ENCODE measurements around the gene LGR5. TPM values are rescaled to one million over a fixed set of nuclear protein-coding genes. Genes with fewer than 3 reads are reported as not detected.

The LGR5 gene
- total RNA-seq, 2 experiments from 2014 or later, result not detected

DNA sequence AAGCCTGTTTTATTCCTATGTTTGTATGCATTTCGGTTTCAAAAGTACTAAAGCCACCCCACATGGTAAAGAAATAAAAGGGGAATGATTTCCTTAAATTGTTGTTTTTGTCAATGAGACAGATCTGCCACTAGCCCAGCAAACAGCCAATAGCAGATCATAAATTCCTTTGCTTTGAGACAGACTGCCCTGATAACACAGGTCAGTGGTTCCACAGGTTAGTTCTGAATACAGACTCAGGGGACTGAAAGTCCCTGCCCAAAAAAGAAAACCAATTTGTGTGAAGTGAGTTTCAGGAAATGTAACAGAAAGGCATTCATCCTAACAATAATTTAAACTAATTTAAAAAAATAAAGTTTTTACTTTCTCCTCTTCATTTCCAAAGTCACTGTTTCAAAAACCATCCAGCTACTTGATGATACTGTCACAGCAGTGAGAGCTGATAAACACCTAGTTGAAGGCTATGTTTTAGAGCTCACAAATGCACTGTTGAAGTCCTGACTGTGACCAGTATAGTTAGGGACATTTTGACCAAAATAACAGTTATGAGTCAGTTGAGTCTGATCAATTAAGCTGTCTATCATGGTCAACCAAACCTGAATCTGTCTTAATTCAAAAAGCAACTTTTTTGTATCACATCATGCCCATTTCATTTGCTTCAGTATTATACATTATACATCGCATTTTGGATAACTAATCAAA lies 77.7 kb downstream of the LGR5 start:
- no peak for DNase-seq
- Mint-ChIP-seq H3K36me3 (no peaks in the 10 kb centered on the region), H3K9me3 (peaks cover 2% of the 10 kb centered on the region), H3K27ac (no peak overlapping the region), H3K27me3 (peaks cover 10% of the 10 kb centered on the region), H3K4me1 (no peaks in the 10 kb centered on the region), H3K4me3 (no peak overlapping the region)
- POLR2A ChIA-PET, result no interaction called here
- no peak for ATAC-seq (ENCODE audit: low read depth)

DNA sequence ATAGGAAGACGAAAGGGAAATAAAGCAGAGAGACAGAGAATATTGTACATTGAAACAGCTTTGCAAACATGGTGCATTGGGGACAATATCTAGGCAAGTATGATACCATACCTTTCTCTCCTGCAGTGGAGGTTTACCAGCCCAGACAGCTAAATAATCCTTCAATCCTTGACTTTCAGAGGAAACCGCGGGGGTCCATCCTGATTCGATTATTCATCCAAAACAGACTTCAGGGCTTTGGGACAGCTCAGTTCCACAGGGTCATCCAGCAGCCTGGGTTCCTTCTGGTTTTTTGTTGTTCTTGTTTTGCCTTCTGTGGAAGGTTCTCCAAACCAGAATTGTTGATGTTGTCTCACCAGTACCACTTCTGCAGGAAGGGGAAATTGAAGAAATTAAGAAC lies 81.5 kb downstream of the LGR5 start:
- no peak overlapping the region for H3K4me3 Mint-ChIP-seq
- peaks cover 11% of the 10 kb centered on the region for H3K27me3 Mint-ChIP-seq
- H3K4me1 Mint-ChIP-seq, result no peaks in the 10 kb centered on the region
- no peak overlapping the region for H3K27ac Mint-ChIP-seq
- DNase-seq (no peak), ATAC-seq (ENCODE audit: low read depth) (no peak)
- no peaks in the 10 kb centered on the region for H3K36me3 Mint-ChIP-seq
- POLR2A ChIA-PET, result no interaction called here
- H3K9me3 Mint-ChIP-seq, result no peaks in the 10 kb centered on the region

DNA sequence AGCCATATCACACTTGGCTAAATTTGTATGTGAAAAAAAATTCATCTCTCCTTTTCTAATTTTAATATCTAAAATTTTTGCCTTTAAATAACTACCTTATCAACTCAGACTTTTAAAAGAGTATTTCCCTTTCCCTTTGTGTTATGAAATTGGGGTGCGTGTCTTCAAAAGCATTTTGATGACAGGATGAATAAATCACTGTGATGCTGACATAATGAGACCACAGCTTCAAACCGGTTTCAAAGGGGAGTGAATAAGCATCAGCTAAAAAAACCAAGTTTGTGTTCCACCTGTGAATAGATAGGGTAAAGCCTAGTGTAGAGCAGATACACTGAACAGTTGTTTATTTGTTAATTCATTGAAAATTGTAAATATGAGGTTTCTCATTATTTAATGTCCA lies 85.0 kb downstream of the LGR5 start:
- Mint-ChIP-seq H3K27me3 (peaks cover 14% of the 10 kb centered on the region), H3K4me1 (no peaks in the 10 kb centered on the region), H3K36me3 (no peaks in the 10 kb centered on the region), H3K9me3 (no peaks in the 10 kb centered on the region), H3K27ac (no peak overlapping the region), H3K4me3 (no peak overlapping the region)
- DNase-seq, result no peak
- no peak for ATAC-seq (ENCODE audit: low read depth)
- POLR2A ChIA-PET, result no interaction called here

GRCh38 chr12:71533703-71534102 lies 94.1 kb downstream of the LGR5 start:
- Mint-ChIP-seq H3K4me1 (no peaks in the 10 kb centered on the region), H3K36me3 (no peaks in the 10 kb centered on the region), H3K27ac (no peak overlapping the region), H3K27me3 (no peaks in the 10 kb centered on the region), H3K4me3 (no peak overlapping the region), H3K9me3 (no peaks in the 10 kb centered on the region)
- POLR2A ChIA-PET, result no interaction called here
- ATAC-seq (ENCODE audit: low read depth), result no peak
- no peak for DNase-seq

GRCh38 chr12:71536279-71536938 lies 96.8 kb downstream of the LGR5 start:
- H3K9me3 Mint-ChIP-seq, result no peaks in the 10 kb centered on the region
- no peaks in the 10 kb centered on the region for H3K4me1 Mint-ChIP-seq
- H3K27ac Mint-ChIP-seq, result no peak overlapping the region
- ATAC-seq (ENCODE audit: low read depth) (no peak), DNase-seq (no peak)
- no peak overlapping the region for H3K4me3 Mint-ChIP-seq
- no peaks in the 10 kb centered on the region for H3K36me3 Mint-ChIP-seq
- POLR2A ChIA-PET, result no interaction called here
- H3K27me3 Mint-ChIP-seq, result no peaks in the 10 kb centered on the region

- DNase-seq, result no peak
- Mint-ChIP-seq H3K27me3 (no peaks in the 10 kb centered on the region), H3K4me3 (no peak overlapping the region), H3K36me3 (no peaks in the 10 kb centered on the region), H3K27ac (no peak overlapping the region), H3K4me1 (no peaks in the 10 kb centered on the region), H3K9me3 (no peaks in the 10 kb centered on the region)
- ATAC-seq (ENCODE audit: low read depth), result no peak
- POLR2A ChIA-PET, result no interaction called here
Observed at GRCh38 chr12:71536939-71537622, 97.5 kb downstream of the LGR5 start.

DNA sequence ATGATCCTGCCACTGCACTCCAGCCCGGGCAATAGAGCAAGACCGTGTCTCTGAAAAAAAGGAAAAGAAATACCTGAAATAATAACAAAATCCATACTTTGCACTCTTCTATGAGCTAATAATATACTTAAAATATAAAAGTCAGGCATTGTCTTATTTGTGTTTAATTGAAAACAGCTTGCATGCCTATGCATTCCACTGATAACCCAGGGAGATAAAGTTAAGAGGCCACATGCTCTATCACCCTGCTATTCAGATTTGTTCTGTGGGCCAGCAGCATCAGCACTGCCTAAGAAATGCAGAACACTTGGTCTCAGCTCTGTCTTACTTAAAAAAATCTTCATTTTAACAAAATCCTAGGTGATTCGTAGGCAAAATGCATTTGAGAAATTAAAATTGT lies 99.2 kb downstream of the LGR5 start:
- POLR2A ChIA-PET, result no interaction called here
- ATAC-seq (ENCODE audit: low read depth) (no peak), DNase-seq (no peak)
- no peak overlapping the region for H3K27ac Mint-ChIP-seq
- H3K4me1 Mint-ChIP-seq, result no peaks in the 10 kb centered on the region
- H3K36me3 Mint-ChIP-seq, result no peaks in the 10 kb centered on the region
- H3K27me3 Mint-ChIP-seq, result no peaks in the 10 kb centered on the region
- no peaks in the 10 kb centered on the region for H3K9me3 Mint-ChIP-seq
- H3K4me3 Mint-ChIP-seq, result no peak overlapping the region

DNA sequence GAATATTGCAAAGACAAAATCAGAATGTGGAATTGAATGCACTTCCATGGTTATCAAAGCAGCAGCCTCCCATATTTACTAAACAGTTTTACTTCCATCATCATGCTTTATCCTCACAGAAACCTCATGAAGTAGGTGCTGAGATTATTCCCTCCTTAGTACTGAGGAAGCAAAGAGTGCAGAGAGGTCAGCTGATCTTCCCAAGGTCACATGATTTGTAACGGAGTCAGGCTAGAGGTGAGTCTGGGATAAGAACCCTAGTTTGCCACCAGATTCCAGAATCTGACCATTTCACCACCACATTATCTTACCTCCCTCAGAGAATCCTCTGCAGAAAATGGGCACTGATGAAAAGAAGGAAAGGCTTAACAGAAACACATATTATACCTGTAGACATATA lies 102.0 kb downstream of the LGR5 start:
- ATAC-seq (ENCODE audit: low read depth) (no peak), DNase-seq (no peak)
- H3K4me3 Mint-ChIP-seq, result no peak overlapping the region
- no peak overlapping the region for H3K27ac Mint-ChIP-seq
- no peaks in the 10 kb centered on the region for H3K36me3 Mint-ChIP-seq
- no peaks in the 10 kb centered on the region for H3K27me3 Mint-ChIP-seq
- POLR2A ChIA-PET, result no interaction called here
- no peaks in the 10 kb centered on the region for H3K9me3 Mint-ChIP-seq
- H3K4me1 Mint-ChIP-seq, result no peaks in the 10 kb centered on the region

- Mint-ChIP-seq H3K4me3 (no peak overlapping the region), H3K4me1 (no peaks in the 10 kb centered on the region), H3K27ac (no peak overlapping the region), H3K9me3 (no peaks in the 10 kb centered on the region), H3K36me3 (no peaks in the 10 kb centered on the region), H3K27me3 (no peaks in the 10 kb centered on the region)
- no peak for DNase-seq
- POLR2A ChIA-PET, result no interaction called here
- no peak for ATAC-seq (ENCODE audit: low read depth)
Observed at GRCh38 chr12:71546322-71546861, 106.8 kb downstream of the LGR5 start.

DNA sequence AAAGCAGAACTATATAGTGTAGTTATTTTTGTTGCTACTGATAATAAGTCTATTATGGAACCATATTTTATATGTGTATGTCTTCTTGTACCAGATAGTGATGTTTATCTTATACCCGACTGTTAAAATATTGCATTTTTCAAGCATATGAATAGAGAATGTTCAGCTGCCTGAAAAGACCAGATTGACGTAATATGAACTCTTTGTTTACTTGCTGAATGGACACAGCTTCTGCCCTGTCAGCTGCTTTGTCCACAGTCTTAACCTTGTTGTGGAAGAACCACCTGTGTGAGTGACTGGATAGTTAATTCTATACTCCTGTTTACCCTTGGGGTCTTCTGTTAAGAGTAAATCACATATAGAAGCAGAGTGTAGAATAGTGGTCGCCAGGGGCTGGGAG lies 109.3 kb downstream of the LGR5 start:
- POLR2A ChIA-PET, result no interaction called here
- no peak overlapping the region for H3K4me3 Mint-ChIP-seq
- H3K9me3 Mint-ChIP-seq, result no peaks in the 10 kb centered on the region
- no peaks in the 10 kb centered on the region for H3K27me3 Mint-ChIP-seq
- ATAC-seq (ENCODE audit: low read depth) (no peak), DNase-seq (no peak)
- H3K36me3 Mint-ChIP-seq, result no peaks in the 10 kb centered on the region
- H3K4me1 Mint-ChIP-seq, result no peaks in the 10 kb centered on the region
- no peak overlapping the region for H3K27ac Mint-ChIP-seq

DNA sequence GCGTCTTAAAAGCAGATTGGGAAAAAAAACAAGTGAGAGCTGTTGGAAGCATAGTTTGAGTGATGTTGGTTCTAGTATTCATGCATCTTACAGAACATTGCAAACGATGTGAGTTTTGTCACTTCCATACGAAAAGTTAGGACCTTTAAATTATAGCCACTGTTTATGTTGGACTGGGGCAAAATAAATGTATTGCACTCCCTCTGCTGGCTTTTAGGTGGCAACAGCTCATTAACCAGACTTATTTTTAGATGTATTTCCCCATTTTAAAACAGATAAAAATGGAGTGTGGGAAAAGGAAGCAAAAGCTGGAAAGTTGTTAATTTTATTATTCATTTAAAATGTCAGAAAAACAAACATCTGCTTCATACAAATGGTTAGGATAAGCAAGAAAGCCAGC lies 111.9 kb downstream of the LGR5 start:
- H3K4me3 Mint-ChIP-seq, result no peak overlapping the region
- H3K27me3 Mint-ChIP-seq, result no peaks in the 10 kb centered on the region
- DNase-seq (no peak), ATAC-seq (ENCODE audit: low read depth) (no peak)
- H3K27ac Mint-ChIP-seq, result no peak overlapping the region
- H3K36me3 Mint-ChIP-seq, result no peaks in the 10 kb centered on the region
- no peaks in the 10 kb centered on the region for H3K9me3 Mint-ChIP-seq
- no peaks in the 10 kb centered on the region for H3K4me1 Mint-ChIP-seq
- POLR2A ChIA-PET, result no interaction called here

- Mint-ChIP-seq H3K4me1 (no peaks in the 10 kb centered on the region), H3K4me3 (no peak overlapping the region), H3K36me3 (no peaks in the 10 kb centered on the region), H3K27me3 (no peaks in the 10 kb centered on the region), H3K9me3 (no peaks in the 10 kb centered on the region), H3K27ac (no peak overlapping the region)
- DNase-seq, result no peak
- ATAC-seq (ENCODE audit: low read depth), result no peak
- POLR2A ChIA-PET, result no interaction called here
Observed at GRCh38 chr12:71552728-71553501, 113.3 kb downstream of the LGR5 start.

DNA sequence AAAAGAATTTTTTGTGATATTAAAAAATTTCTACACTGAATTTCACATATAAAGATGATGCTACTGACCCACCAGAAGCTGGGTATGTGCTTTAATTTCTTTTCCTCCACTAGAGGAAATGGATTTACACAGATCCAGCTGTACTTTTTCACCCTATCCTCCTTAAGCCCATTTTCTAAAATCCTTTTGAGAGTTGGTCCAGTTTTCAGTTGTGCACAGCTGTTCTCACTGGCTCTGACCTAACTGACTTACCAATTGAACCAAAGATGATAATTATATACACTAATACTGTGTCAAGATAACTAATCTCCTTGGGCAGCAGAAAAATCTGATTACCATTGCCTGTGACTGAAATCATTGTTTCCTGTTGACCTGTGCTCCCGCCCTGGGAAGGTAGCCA lies 115.6 kb downstream of the LGR5 start:
- Mint-ChIP-seq H3K4me1 (no peaks in the 10 kb centered on the region), H3K9me3 (no peaks in the 10 kb centered on the region), H3K27me3 (no peaks in the 10 kb centered on the region), H3K4me3 (no peak overlapping the region), H3K36me3 (no peaks in the 10 kb centered on the region), H3K27ac (no peak overlapping the region)
- ATAC-seq (ENCODE audit: low read depth) (no peak), DNase-seq (no peak)
- POLR2A ChIA-PET, result no interaction called here
